Skeletal muscle tissue (tissue), 4 donors: Measurements from ENCODE around the gene UGDH. TPM values are rescaled to one million over a fixed set of nuclear protein-coding genes. Genes with fewer than 3 reads are reported as not detected.
"Not testable (repeated sequence)": the region's sequence is repeated elsewhere in the genome, so short reads cannot be mapped to it uniquely, and the experiment has no call there.

Experiments used
- H3K27ac ChIP-seq: one replicate; pipeline ENCODE4 v1.7.0; 2013; ENCODE audit warnings: mild to moderate bottlenecking, low read depth, low read length, inconsistent platforms
- H3K27me3 ChIP-seq, 3 donors: one replicate each; pipeline ENCODE4 v1.7.0; 2013; ENCODE audit warnings: low read length in 3 of 3; ENCODE audit not compliant: control insufficient read depth in 3 of 3, insufficient read depth in 3 of 3
- H3K36me3 ChIP-seq, 3 donors: one replicate each; pipeline ENCODE4 v1.7.0; 2013; ENCODE audit warnings: low read length in 3 of 3; ENCODE audit not compliant: control insufficient read depth in 3 of 3, insufficient read depth in 3 of 3
- H3K4me1 ChIP-seq, 3 donors: one replicate each; pipeline ENCODE4 v1.7.0; 2013; ENCODE audit warnings: low read length in 3 of 3, mild to moderate bottlenecking in 3 of 3; ENCODE audit not compliant: control insufficient read depth in 3 of 3, insufficient read depth in 3 of 3
- H3K4me3 ChIP-seq, 3 donors: one replicate each; pipeline ENCODE4 v1.7.0; 2013; ENCODE audit warnings: low read length in 3 of 3
- H3K9ac ChIP-seq, 3 donors: one replicate each; pipeline ENCODE4 v1.7.0; 2013; ENCODE audit warnings: low read length in 3 of 3, mild to moderate bottlenecking in 3 of 3, moderate library complexity in 2 of 3, low read depth in 1 of 3
- H3K9me3 ChIP-seq, 3 donors: one replicate each; pipeline ENCODE4 v1.7.0; 2013; ENCODE audit warnings: low read length in 3 of 3; ENCODE audit not compliant: control insufficient read depth in 3 of 3
- total RNA-seq: library from RNA; depleted of rRNA; stranded (reverse); fragments of >200 nt; gene quantifications from one replicate; pipeline ENCODE4 v1.2.3, GENCODE V29; 2014
- donor health status: Osteomylitis.

UGDH gene
- total RNA-seq, 1 donor from 2014 or later = 30.8 TPM

- no peak overlapping the region for H3K4me3 ChIP-seq
- no peak overlapping the region for H3K9ac ChIP-seq
- H3K9me3 ChIP-seq = no peaks in the 10 kb centered on the region
- no peaks in the 10 kb centered on the region for H3K27me3 ChIP-seq
- H3K4me1 ChIP-seq = no peaks in the 10 kb centered on the region
- H3K36me3 ChIP-seq = peaks cover 6 to 33% (median 20%) of the 10 kb centered on the region in 3 donors
- H3K27ac ChIP-seq = no peak overlapping the region
Observed at GRCh38 chr4:39472396-39472795, 54.8 kb downstream of the UGDH start.

- Histone ChIP-seq H3K27ac (no peak overlapping the region), H3K9ac (no peak overlapping the region), H3K4me3 (no peak overlapping the region), H3K36me3 (peaks cover 6 to 23% (median 22%) of the 10 kb centered on the region in 3 donors), H3K9me3 (no peaks in the 10 kb centered on the region), H3K4me1 (no peaks in the 10 kb centered on the region), H3K27me3 (no peaks in the 10 kb centered on the region)
Observed at GRCh38 chr4:39470402-39470801, 56.8 kb downstream of the UGDH start.

DNA sequence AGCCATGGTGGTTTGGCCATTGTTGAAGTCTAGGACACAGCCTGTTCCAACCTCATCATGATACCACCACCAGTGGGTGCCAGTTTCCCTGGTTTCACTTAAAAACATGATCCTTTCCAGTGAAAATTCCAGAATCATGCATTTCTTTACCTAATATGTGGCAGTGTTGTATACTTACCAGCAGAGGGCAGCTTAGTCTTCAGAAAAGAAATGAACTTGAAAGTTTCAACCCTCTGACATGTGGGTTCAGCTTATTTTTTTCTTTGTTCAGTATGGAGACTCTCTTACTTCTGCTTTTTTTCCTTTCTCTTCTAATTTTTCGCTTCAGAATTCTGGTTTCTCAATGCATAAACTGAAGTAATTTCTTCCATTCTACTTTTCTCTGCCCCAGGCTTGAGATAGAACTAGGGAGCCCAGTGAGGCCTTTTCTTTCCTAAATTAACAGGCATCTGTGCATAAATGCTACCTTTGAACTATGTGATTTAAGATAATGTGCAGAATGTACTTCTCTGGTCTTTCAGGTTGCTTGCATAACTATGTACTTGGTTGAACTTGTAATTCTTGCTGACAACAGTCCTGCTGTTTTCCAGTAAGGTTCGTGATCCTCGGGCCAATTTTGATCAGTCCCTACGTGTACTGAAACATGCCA is 57.7 kb downstream of the UGDH start:
- Histone ChIP-seq H3K4me1 (no peaks in the 10 kb centered on the region), H3K36me3 (peaks cover 10 to 30% (median 30%) of the 10 kb centered on the region in 3 donors), H3K4me3 (no peak overlapping the region), H3K9me3 (no peaks in the 10 kb centered on the region), H3K27ac (no peak overlapping the region), H3K9ac (no peak overlapping the region), H3K27me3 (no peaks in the 10 kb centered on the region)

DNA sequence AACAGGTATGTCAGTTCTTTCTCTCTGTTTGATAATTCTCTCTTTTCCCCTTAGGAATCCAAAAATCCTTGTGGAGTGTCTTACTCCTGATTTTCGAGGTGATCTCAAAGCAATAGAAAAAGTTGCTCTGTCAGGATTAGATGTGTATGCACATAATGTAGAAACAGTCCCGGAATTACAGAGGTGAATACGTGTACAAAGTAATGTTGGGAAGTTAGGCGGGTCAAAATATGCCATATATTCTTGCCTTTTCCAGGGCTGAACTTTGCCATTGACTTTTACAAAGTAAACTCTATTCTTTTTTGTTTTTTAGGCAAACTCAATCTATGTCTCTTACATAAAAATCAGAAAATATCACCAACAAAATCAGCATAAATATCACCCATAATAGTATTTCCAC is 59.8 kb downstream of the UGDH start:
- H3K27ac ChIP-seq = no peak overlapping the region
- no peaks in the 10 kb centered on the region for H3K4me1 ChIP-seq
- H3K9ac ChIP-seq = no peak overlapping the region
- H3K27me3 ChIP-seq = no peaks in the 10 kb centered on the region
- H3K9me3 ChIP-seq = no peaks in the 10 kb centered on the region
- H3K36me3 ChIP-seq = peaks cover 21 to 33% (median 33%) of the 10 kb centered on the region in 3 donors
- no peak overlapping the region for H3K4me3 ChIP-seq

DNA sequence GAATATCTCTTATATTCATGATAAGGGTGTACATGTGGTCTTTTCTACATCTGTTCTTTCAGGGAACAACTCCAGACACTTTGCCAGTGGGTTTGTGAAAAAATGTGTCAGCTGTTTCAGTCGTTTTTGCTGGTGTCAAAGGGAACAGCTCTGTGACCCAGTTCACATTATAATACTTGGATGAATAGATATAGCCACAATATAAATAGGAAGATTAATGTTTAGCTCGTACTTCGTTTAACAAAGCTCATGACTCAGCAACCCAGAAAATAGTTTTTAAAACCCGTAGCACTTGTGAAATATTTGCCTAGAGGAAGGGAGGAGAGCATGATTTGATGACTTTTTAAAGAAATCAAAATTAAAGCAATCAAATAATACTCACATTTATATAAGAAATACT is 60.5 kb downstream of the UGDH start:
- no peaks in the 10 kb centered on the region for H3K4me1 ChIP-seq
- H3K9me3 ChIP-seq = no peaks in the 10 kb centered on the region
- H3K9ac ChIP-seq = no peak overlapping the region
- H3K27me3 ChIP-seq = no peaks in the 10 kb centered on the region
- no peak overlapping the region for H3K4me3 ChIP-seq
- no peak overlapping the region for H3K27ac ChIP-seq
- H3K36me3 ChIP-seq = peaks cover 21 to 31% (median 30%) of the 10 kb centered on the region in 3 donors

GRCh38 chr4:39464886-39465501 is 62.2 kb downstream of the UGDH start:
- Histone ChIP-seq H3K36me3 (peaks cover 22 to 35% (median 29%) of the 10 kb centered on the region in 3 donors), H3K27me3 (no peaks in the 10 kb centered on the region), H3K27ac (no peak overlapping the region), H3K4me1 (peaks cover 0 to under 1% (median under 1%) of the 10 kb centered on the region in 3 donors), H3K9ac (no peak overlapping the region), H3K4me3 (no peak overlapping the region), H3K9me3 (no peaks in the 10 kb centered on the region)

DNA sequence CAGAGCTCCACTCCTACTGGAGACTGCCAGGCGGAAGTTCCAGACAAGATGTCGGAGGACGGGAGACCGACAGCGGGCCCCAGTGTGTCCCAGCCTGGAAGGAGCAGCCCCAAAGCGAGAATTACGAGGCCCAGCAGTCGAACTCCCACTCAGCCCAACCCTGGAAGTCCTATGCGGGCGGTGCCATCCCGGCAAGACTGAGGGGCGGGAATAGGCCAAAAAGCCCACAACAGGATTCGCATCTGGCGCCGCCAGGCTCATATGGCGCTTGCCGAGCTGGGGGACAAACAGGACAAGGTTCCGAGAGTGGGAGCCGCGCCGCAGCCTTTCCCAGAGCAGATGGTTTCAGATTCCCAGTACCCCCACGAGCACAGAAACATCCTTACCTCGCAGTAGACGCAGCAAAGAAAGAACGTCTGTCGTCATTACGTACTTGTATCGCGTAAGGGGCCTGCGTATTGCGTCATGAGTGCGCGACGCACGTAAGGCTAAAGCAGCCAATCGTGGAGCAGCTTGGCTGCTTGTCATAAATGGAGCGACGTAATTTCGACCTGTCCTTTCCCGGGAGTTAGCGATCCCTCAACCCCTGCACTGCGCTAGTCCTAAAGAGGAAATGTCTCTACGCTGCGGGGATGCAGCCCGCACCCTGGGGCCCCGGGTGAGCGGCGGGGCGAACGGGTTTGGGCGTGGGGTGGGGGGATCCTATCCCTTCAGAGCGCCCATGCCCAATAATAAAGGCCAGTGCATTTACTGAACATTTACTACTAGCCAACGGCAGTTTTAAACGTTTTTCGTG is 68.5 kb downstream of the UGDH start, which contains the start of the genes LIAS and RPL9:
TSS of gene LIAS (plus strand) at position 552 of the 796 bp plus-strand sequence. CDS start at position 614, 62 bp downstream.
TSS of gene RPL9 (minus strand) at position 418 of the 796 bp plus-strand sequence. CDS start 483 bp downstream, outside the sequence.
- peak within 1 kb of the TSS; percentile 95 to 100 (median 98) for H3K9ac ChIP-seq
- peaks cover 11 to 21% (median 21%) of the 10 kb centered on the region in 3 donors for H3K4me1 ChIP-seq
- H3K9me3 ChIP-seq = no peaks in the 10 kb centered on the region
- H3K36me3 ChIP-seq = peaks cover 33 to 52% (median 51%) of the 10 kb centered on the region in 3 donors
- peak within 1 kb of the TSS; percentile 91 to 99 (median 97) for H3K4me3 ChIP-seq
- no peaks in the 10 kb centered on the region for H3K27me3 ChIP-seq
- H3K27ac ChIP-seq = peak within 1 kb of the TSS; percentile 97

DNA sequence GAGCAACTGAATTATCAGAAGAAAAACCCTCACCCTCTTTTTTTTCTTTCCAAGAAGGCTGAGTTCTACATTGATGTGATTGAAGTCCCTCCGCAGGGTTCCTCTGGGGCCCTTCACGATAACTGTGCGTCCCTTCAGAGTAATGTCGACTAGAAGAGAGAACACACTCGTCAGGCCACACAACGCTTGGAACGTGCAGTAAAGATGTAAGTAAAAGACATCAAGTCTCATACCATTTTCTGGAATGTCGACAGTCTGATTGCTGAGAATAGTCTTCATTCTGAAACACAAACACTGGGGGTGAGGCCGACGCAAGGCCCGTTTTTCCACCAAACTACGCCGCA is 69.1 kb downstream of the UGDH start:
- Histone ChIP-seq H3K36me3 (peaks cover 31 to 53% (median 53%) of the 10 kb centered on the region in 3 donors), H3K4me3 (peak overlapping the region; percentile 91 to 99 (median 97)), H3K27ac (peak overlapping the region; percentile 97), H3K9ac (peak overlapping the region; percentile 95 to 100 (median 98)), H3K4me1 (peaks cover 11 to 21% (median 21%) of the 10 kb centered on the region in 3 donors)
- not testable (repeated sequence) for H3K27me3 ChIP-seq, H3K9me3 ChIP-seq

DNA sequence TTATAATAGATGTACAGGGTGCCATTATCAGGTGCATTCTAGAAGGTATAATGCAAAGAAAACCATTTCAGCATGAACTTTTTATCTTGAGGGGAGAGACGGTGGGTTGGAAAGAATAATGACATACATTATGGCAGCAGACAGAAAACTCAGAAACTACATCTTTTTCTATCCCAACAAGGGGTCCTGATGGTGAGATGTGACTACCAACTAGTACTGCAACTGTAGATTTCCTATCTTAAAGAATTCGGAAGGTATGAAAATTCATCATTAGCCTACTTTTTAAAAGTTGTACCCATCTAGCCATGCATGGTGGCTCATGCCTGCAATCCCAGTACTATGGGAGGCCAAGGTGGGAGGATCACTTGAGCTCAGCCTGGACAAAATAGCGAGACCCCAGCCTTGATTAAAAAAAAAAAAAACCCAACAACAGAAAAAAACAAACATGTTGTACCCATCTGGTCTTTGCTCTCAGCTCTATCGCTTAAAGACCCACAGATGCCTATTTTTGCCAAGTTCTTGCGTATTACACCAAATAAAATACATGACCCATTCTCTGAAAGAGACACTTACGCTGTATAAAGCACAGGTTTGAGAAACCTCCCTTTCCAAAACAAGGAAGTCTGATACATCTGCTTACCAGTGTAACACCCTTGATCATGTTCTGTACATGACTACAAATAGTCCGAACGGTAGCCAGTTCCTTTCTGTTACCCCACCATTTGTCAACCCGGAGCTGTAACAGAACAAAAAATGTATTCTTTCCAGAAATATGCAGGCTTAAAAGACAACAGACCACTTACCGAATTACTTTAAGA is 70.1 kb downstream of the UGDH start:
- Histone ChIP-seq H3K4me3 (peak overlapping the region in 2 of 3 donors; percentile 91 to 99), H3K9me3 (no peaks in the 10 kb centered on the region), H3K27me3 (no peaks in the 10 kb centered on the region), H3K9ac (peak overlapping the region; percentile 95 to 100 (median 98)), H3K27ac (peak overlapping the region; percentile 97), H3K4me1 (peaks cover 11 to 21% (median 21%) of the 10 kb centered on the region in 3 donors), H3K36me3 (peaks cover 30 to 61% (median 57%) of the 10 kb centered on the region in 3 donors)
